WTC11 (cell line): ENCODE measurements around the gene KYNU. TPM values are rescaled to one million over a fixed set of nuclear protein-coding genes. Genes with fewer than 3 reads are reported as not detected.

Experiments
- ATAC-seq: fragments of 200-7000 bp; cut with Tn5 transposase; 2 replicates; pipeline ENCODE4 v1.10.0; 2021; ENCODE audit warnings: mild to moderate bottlenecking, moderate library complexity
- CTCF ChIA-PET: fragments of 300-600 bp; sonication (Branson Sonifier 250); formaldehyde crosslinking; loops from one replicate; lab custom pipeline; 2021; ENCODE audit warnings: antibody characterized with exemption; lab: Charles Lee
- POLR2A ChIA-PET: fragments of 350-600 bp; sonication (Branson Sonifier 250); formaldehyde crosslinking; loops from one replicate; lab custom pipeline; 2021; ENCODE audit warnings: antibody characterized with exemption; lab: Charles Lee
- DNase-seq: peaks from one replicate; pipeline ENCODE4 v3.0.0; 2021; ENCODE audit warnings: low spot score
- H3K27ac Mint-ChIP-seq: 2 replicates; pipeline ENCODE4 v1.8.0; 2021; ENCODE audit warnings: mixed read lengths
- H3K27me3 Mint-ChIP-seq: 2 replicates; pipeline ENCODE4 v1.8.0; 2021; ENCODE audit warnings: low read depth, mild to moderate bottlenecking, moderate library complexity, mixed read lengths
- H3K36me3 Mint-ChIP-seq: 2 replicates; pipeline ENCODE4 v1.8.0; 2021; ENCODE audit warnings: mixed read lengths
- H3K4me1 Mint-ChIP-seq: 2 replicates; pipeline ENCODE4 v1.8.0; 2022; ENCODE audit warnings: mixed read lengths
- H3K4me3 Mint-ChIP-seq: 2 replicates; pipeline ENCODE4 v1.8.0; 2021; ENCODE audit warnings: mild to moderate bottlenecking, moderate library complexity, mixed read lengths
- H3K9me3 Mint-ChIP-seq: 2 replicates; pipeline ENCODE4 v1.8.0; 2021; ENCODE audit warnings: mixed read lengths
- AR ChIP-seq: fragments of 250-450 bp; sonication (Bioruptor Pico); IDR thresholded peaks from 2 replicates; pipeline ENCODE4 v1.9.0; 2021; ENCODE audit warnings: mild to moderate bottlenecking
- CREB1 ChIP-seq: sonication (generic); formaldehyde crosslinking; IDR thresholded peaks from 2 replicates; pipeline ENCODE4 v1.8.0; 2023; ENCODE audit warnings: mild to moderate bottlenecking, missing genetic modification reagents
- ESRRA ChIP-seq: sonication (generic); formaldehyde crosslinking; IDR thresholded peaks from 2 replicates; pipeline ENCODE4 v1.8.1; 2022; ENCODE audit warnings: mild to moderate bottlenecking, missing genetic modification reagents, borderline replicate concordance
- JAZF1 ChIP-seq: fragments of 250-450 bp; sonication (Bioruptor Pico); IDR thresholded peaks from 2 replicates; pipeline ENCODE4 v1.9.0; 2021; ENCODE audit warnings: moderate library complexity, mild to moderate bottlenecking, inconsistent platforms
- NFATC4 ChIP-seq: fragments of 250-450 bp; sonication (Bioruptor Pico); IDR thresholded peaks from 2 replicates; pipeline ENCODE4 v1.9.0; 2021; ENCODE audit warnings: mild to moderate bottlenecking
- NFE2L1 ChIP-seq: sonication (generic); formaldehyde crosslinking; IDR thresholded peaks from 2 replicates; pipeline ENCODE4 v1.8.1; 2023; ENCODE audit warnings: missing genetic modification reagents
- SOX15 ChIP-seq: fragments of 250-450 bp; sonication (Bioruptor Pico); IDR thresholded peaks from 2 replicates; pipeline ENCODE4 v1.9.0; 2021; ENCODE audit warnings: mild to moderate bottlenecking
- ZNF263 ChIP-seq: sonication (generic); formaldehyde crosslinking; IDR thresholded peaks from 2 replicates; pipeline ENCODE4 v1.8.1; 2022; ENCODE audit warnings: low read depth, mild to moderate bottlenecking, moderate library complexity, missing genetic modification reagents
- ZNF317 ChIP-seq: sonication (generic); formaldehyde crosslinking; IDR thresholded peaks from 2 replicates; pipeline ENCODE4 v1.8.1; 2023; ENCODE audit warnings: low read depth, mild to moderate bottlenecking, moderate library complexity, missing genetic modification reagents, borderline replicate concordance
- ZNF416 ChIP-seq: fragments of 250-450 bp; sonication (Bioruptor Pico); IDR thresholded peaks from 2 replicates; pipeline ENCODE4 v1.9.0; 2021; ENCODE audit warnings: mild to moderate bottlenecking, inconsistent platforms
- ZNF423 ChIP-seq: fragments of 250-450 bp; sonication (Bioruptor Pico); IDR thresholded peaks from 2 replicates; pipeline ENCODE4 v2.1.2; 2022; ENCODE audit warnings: mild to moderate bottlenecking, moderate library complexity
- total RNA-seq: library from RNA; stranded (reverse); gene quantifications from 3 replicates; pipeline ENCODE4 v1.2.3, GENCODE V29; 2021
- TF ChIP-seq, protein P1 (sequence below): sonication (generic); formaldehyde crosslinking; conservative IDR thresholded peaks from 2 replicates; pipeline ENCODE4 v1.8.1; 2023; ENCODE audit warnings: mild to moderate bottlenecking, low read depth, missing genetic modification reagents, moderate library complexity
- TF ChIP-seq, protein P2 (sequence below): fragments of 200-600 bp; IDR thresholded peaks from 2 replicates; pipeline ENCODE4 v1.8.0; 2022; ENCODE audit warnings: antibody characterized with exemption
- TF ChIP-seq, protein P3 (sequence below): sonication (generic); formaldehyde crosslinking; IDR thresholded peaks from 2 replicates; pipeline ENCODE4 v1.8.1; 2023; ENCODE audit warnings: mild to moderate bottlenecking, missing genetic modification reagents
- TF ChIP-seq, protein P4 (sequence below): sonication (generic); formaldehyde crosslinking; IDR thresholded peaks from 2 replicates; pipeline ENCODE4 v1.8.0; 2022; ENCODE audit warnings: mild to moderate bottlenecking, missing genetic modification reagents
- TF ChIP-seq, protein P5 (sequence below): sonication (generic); formaldehyde crosslinking; IDR thresholded peaks from 2 replicates; pipeline ENCODE4 v1.8.1; 2022; ENCODE audit warnings: missing genetic modification reagents, borderline replicate concordance
- TF ChIP-seq, protein P6 (sequence below): sonication (generic); formaldehyde crosslinking; IDR thresholded peaks from 2 replicates; pipeline ENCODE4 v1.8.0; 2023; ENCODE audit warnings: missing genetic modification reagents
- TF ChIP-seq, protein P7 (sequence below): fragments of 250-450 bp; sonication (Bioruptor Pico); IDR thresholded peaks from 2 replicates; pipeline ENCODE4 v1.9.0; 2021; ENCODE audit warnings: mild to moderate bottlenecking
- TF ChIP-seq, protein P8 (sequence below): sonication (generic); formaldehyde crosslinking; IDR thresholded peaks from 2 replicates; pipeline ENCODE4 v1.8.0; 2022; ENCODE audit warnings: mild to moderate bottlenecking, missing genetic modification reagents
- TF ChIP-seq, protein P9 (sequence below): sonication (generic); formaldehyde crosslinking; IDR thresholded peaks from 2 replicates; pipeline ENCODE4 v1.8.1; 2022; ENCODE audit warnings: mild to moderate bottlenecking, missing genetic modification reagents, moderate library complexity, borderline replicate concordance

The KYNU gene
- total RNA-seq, 1 experiment from 2014 or later, result 0.85 TPM

- Mint-ChIP-seq H3K27me3 (no peaks in the 10 kb centered on the region), H3K4me3 (no peak overlapping the region), H3K4me1 (peaks cover 5% of the 10 kb centered on the region), H3K9me3 (0 out of 2 replicates have a peak, but pooled peaks cover 5% of the 10 kb centered on the region), H3K36me3 (no peaks in the 10 kb centered on the region), H3K27ac (no peak overlapping the region)
- TF ChIP-seq, protein P1, sequence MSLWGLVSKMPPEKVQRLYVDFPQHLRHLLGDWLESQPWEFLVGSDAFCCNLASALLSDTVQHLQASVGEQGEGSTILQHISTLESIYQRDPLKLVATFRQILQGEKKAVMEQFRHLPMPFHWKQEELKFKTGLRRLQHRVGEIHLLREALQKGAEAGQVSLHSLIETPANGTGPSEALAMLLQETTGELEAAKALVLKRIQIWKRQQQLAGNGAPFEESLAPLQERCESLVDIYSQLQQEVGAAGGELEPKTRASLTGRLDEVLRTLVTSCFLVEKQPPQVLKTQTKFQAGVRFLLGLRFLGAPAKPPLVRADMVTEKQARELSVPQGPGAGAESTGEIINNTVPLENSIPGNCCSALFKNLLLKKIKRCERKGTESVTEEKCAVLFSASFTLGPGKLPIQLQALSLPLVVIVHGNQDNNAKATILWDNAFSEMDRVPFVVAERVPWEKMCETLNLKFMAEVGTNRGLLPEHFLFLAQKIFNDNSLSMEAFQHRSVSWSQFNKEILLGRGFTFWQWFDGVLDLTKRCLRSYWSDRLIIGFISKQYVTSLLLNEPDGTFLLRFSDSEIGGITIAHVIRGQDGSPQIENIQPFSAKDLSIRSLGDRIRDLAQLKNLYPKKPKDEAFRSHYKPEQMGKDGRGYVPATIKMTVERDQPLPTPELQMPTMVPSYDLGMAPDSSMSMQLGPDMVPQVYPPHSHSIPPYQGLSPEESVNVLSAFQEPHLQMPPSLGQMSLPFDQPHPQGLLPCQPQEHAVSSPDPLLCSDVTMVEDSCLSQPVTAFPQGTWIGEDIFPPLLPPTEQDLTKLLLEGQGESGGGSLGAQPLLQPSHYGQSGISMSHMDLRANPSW (CRISPR knock-in tag), result no peak
- TF ChIP-seq CREB1 (CRISPR knock-in tag), result no peak
- TF ChIP-seq JAZF1, result no peak
- no peak for TF ChIP-seq ZNF317 (CRISPR knock-in tag)
- no peak for TF ChIP-seq NFE2L1 (CRISPR knock-in tag)
- TF ChIP-seq, protein P2, sequence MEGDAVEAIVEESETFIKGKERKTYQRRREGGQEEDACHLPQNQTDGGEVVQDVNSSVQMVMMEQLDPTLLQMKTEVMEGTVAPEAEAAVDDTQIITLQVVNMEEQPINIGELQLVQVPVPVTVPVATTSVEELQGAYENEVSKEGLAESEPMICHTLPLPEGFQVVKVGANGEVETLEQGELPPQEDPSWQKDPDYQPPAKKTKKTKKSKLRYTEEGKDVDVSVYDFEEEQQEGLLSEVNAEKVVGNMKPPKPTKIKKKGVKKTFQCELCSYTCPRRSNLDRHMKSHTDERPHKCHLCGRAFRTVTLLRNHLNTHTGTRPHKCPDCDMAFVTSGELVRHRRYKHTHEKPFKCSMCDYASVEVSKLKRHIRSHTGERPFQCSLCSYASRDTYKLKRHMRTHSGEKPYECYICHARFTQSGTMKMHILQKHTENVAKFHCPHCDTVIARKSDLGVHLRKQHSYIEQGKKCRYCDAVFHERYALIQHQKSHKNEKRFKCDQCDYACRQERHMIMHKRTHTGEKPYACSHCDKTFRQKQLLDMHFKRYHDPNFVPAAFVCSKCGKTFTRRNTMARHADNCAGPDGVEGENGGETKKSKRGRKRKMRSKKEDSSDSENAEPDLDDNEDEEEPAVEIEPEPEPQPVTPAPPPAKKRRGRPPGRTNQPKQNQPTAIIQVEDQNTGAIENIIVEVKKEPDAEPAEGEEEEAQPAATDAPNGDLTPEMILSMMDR, result no peak
- TF ChIP-seq, protein P3, sequence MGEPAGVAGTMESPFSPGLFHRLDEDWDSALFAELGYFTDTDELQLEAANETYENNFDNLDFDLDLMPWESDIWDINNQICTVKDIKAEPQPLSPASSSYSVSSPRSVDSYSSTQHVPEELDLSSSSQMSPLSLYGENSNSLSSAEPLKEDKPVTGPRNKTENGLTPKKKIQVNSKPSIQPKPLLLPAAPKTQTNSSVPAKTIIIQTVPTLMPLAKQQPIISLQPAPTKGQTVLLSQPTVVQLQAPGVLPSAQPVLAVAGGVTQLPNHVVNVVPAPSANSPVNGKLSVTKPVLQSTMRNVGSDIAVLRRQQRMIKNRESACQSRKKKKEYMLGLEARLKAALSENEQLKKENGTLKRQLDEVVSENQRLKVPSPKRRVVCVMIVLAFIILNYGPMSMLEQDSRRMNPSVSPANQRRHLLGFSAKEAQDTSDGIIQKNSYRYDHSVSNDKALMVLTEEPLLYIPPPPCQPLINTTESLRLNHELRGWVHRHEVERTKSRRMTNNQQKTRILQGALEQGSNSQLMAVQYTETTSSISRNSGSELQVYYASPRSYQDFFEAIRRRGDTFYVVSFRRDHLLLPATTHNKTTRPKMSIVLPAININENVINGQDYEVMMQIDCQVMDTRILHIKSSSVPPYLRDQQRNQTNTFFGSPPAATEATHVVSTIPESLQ (CRISPR knock-in tag), result no peak
- TF ChIP-seq, protein P4, sequence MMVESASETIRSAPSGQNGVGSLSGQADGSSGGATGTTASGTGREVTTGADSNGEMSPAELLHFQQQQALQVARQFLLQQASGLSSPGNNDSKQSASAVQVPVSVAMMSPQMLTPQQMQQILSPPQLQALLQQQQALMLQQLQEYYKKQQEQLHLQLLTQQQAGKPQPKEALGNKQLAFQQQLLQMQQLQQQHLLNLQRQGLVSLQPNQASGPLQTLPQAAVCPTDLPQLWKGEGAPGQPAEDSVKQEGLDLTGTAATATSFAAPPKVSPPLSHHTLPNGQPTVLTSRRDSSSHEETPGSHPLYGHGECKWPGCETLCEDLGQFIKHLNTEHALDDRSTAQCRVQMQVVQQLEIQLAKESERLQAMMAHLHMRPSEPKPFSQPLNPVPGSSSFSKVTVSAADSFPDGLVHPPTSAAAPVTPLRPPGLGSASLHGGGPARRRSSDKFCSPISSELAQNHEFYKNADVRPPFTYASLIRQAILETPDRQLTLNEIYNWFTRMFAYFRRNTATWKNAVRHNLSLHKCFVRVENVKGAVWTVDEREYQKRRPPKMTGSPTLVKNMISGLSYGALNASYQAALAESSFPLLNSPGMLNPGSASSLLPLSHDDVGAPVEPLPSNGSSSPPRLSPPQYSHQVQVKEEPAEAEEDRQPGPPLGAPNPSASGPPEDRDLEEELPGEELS (CRISPR knock-in tag), result no peak
- TF ChIP-seq SOX15 (CRISPR knock-in tag), result no peak
- no peak for TF ChIP-seq ESRRA (CRISPR knock-in tag)
- TF ChIP-seq, protein P5, sequence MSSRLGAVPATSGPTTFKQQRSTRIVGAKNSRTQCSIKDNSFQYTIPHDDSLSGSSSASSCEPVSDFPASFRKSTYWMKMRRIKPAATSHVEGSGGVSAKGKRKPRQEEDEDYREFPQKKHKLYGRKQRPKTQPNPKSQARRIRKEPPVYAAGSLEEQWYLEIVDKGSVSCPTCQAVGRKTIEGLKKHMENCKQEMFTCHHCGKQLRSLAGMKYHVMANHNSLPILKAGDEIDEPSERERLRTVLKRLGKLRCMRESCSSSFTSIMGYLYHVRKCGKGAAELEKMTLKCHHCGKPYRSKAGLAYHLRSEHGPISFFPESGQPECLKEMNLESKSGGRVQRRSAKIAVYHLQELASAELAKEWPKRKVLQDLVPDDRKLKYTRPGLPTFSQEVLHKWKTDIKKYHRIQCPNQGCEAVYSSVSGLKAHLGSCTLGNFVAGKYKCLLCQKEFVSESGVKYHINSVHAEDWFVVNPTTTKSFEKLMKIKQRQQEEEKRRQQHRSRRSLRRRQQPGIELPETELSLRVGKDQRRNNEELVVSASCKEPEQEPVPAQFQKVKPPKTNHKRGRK (CRISPR knock-in tag), result no peak
- TF ChIP-seq, protein P6, sequence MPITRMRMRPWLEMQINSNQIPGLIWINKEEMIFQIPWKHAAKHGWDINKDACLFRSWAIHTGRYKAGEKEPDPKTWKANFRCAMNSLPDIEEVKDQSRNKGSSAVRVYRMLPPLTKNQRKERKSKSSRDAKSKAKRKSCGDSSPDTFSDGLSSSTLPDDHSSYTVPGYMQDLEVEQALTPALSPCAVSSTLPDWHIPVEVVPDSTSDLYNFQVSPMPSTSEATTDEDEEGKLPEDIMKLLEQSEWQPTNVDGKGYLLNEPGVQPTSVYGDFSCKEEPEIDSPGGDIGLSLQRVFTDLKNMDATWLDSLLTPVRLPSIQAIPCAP, result no peak
- no peak for TF ChIP-seq ZNF416 (CRISPR knock-in tag)
- no peak for TF ChIP-seq ZNF423 (CRISPR knock-in tag)
- no peak for TF ChIP-seq NFATC4 (CRISPR knock-in tag)
- TF ChIP-seq, protein P7, sequence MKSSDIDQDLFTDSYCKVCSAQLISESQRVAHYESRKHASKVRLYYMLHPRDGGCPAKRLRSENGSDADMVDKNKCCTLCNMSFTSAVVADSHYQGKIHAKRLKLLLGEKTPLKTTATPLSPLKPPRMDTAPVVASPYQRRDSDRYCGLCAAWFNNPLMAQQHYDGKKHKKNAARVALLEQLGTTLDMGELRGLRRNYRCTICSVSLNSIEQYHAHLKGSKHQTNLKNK (CRISPR knock-in tag), result no peak
- TF ChIP-seq, protein P8, sequence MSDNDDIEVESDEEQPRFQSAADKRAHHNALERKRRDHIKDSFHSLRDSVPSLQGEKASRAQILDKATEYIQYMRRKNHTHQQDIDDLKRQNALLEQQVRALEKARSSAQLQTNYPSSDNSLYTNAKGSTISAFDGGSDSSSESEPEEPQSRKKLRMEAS (CRISPR knock-in tag), result no peak
- TF ChIP-seq ZNF263 (CRISPR knock-in tag), result no peak
- TF ChIP-seq, protein P9, sequence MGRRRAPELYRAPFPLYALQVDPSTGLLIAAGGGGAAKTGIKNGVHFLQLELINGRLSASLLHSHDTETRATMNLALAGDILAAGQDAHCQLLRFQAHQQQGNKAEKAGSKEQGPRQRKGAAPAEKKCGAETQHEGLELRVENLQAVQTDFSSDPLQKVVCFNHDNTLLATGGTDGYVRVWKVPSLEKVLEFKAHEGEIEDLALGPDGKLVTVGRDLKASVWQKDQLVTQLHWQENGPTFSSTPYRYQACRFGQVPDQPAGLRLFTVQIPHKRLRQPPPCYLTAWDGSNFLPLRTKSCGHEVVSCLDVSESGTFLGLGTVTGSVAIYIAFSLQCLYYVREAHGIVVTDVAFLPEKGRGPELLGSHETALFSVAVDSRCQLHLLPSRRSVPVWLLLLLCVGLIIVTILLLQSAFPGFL (CRISPR knock-in tag), result no peak
- no peak for TF ChIP-seq AR (CRISPR knock-in tag)
- CTCF ChIA-PET, result no interaction called here
- POLR2A ChIA-PET, result no interaction called here
- ATAC-seq (no peak), DNase-seq (no peak)
These were observed 49.0 kb downstream of the KYNU start for GRCh38 chr2:142926445-142926844.
